Peyer's patch (tissue), 4 donors: ENCODE data around the gene PALMD. TPM values are rescaled to one million over a fixed set of nuclear protein-coding genes. Genes with fewer than 3 reads are reported as not detected.

Source experiments
- DNase-seq, 3 donors: peaks; one replicate each; pipeline ENCODE4 v3.0.0-alpha.2; 2017 to 2019
- H3K27ac ChIP-seq, 4 donors: fragments of 200-600 bp; sonication (generic); one replicate each; pipeline ENCODE4 v1.5.1; 2016 to 2019
- H3K27me3 ChIP-seq, 2 donors: fragments of 200-600 bp; sonication (generic); one replicate each; pipeline ENCODE4 v1.5.1; 2019
- H3K36me3 ChIP-seq, 3 donors: fragments of 200-600 bp; sonication (generic); one replicate each; pipeline ENCODE4 v1.5.1; 2016 to 2019
- H3K4me1 ChIP-seq, 4 donors: fragments of 200-600 bp; sonication (generic); one replicate each; pipeline ENCODE4 v1.5.1; 2016 to 2019
- H3K4me3 ChIP-seq, 4 donors: fragments of 200-600 bp; sonication (generic); 1 replicate in 3 of 4; 2 replicates in 1 of 4; pipeline ENCODE4 v1.5.1; 2016 to 2019; ENCODE audit warnings: mild to moderate bottlenecking in 1 of 4
- H3K9me3 ChIP-seq, 4 donors: fragments of 200-600 bp; sonication (generic); one replicate each; pipeline ENCODE4 v1.5.1; 2016 to 2019; ENCODE audit warnings: mild to moderate bottlenecking in 1 of 4
- CTCF ChIP-seq, 6 experiments: fragments of 450-650 bp in 4 of 6; fragments of 200-600 bp in 2 of 6; sonication (generic) in 1 of 6; IDR thresholded peaks; one replicate each; pipeline ENCODE4 v1.5.1; 2017 to 2019; ENCODE audit warnings: antibody characterized with exemption in 6 of 6, mild to moderate bottlenecking in 3 of 6, moderate library complexity in 1 of 6
- POLR2A ChIP-seq, 2 donors: fragments of 450-650 bp; IDR thresholded peaks; one replicate each; pipeline ENCODE4 v1.5.1; 2017; ENCODE audit warnings: antibody characterized with exemption in 2 of 2, mild to moderate bottlenecking in 2 of 2, moderate library complexity in 2 of 2
- total RNA-seq, 4 donors: library from RNA; depleted of rRNA; stranded (reverse); fragments of >200 nt; gene quantifications; one replicate each; pipeline ENCODE4 v1.1.0, GENCODE V29; 2016

PALMD gene
- total RNA-seq, 4 donors from 2014 or later: 4.0 to 13.2 (median 5.9) TPM

DNA sequence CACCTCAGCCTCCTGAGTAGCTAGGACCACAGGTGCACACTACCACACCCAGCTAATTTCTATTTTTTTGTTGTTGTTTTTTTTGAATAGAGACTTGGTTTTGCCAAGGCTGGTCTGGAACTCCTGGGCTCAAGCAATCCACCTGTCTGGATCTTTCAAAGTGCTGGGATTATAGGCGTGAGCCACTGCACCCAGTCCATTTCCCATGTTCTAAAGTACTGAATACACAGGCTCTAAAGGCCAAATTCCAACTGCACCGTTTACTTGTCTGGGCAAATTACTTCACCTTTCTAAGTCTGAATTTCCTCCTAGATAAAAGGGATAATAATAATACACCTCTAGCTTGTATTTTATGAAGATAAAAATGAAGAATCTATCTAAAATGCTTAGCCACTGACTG, 80.9 kb downstream of the PALMD start:
- H3K4me1 ChIP-seq: peaks cover 0 to 4% (median 0%) of the 10 kb centered on the region in 4 donors
- H3K27ac ChIP-seq: no peak overlapping the region
- H3K27me3 ChIP-seq: no peaks in the 10 kb centered on the region

DNA sequence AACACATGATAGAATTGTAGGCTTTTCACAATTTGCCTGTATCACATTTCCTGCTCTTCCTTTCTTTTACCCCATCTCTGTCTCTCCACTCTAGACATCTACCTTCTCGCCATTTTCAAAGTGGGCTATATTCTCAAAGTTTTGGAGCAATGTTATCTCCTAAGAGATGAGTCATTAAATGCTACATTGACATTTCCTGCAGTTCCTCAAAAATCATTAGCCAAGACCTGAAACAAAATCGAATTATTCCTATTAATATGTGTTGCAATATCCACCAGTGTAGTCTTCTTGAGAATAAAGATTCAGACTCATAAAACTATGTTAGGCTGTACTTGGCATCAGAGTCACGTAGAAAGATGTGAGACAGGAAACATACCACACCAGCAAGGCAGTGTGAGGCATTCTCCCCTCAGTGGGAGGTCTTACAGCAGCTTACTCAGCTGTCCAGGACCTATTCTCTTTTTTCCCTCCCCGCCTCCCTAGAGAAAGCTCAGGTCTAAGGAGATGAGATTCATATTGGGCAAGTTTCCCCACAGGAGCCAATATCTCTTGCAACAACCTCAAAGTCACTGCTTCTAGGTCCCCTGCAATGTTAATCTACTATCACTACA, 81.8 kb downstream of the PALMD start:
- Histone ChIP-seq H3K4me3 (no peak overlapping the region), H3K9me3 (no peaks in the 10 kb centered on the region), H3K27me3 (no peaks in the 10 kb centered on the region), H3K27ac (no peak overlapping the region), H3K4me1 (peaks cover 0 to 4% (median 0%) of the 10 kb centered on the region in 4 donors), H3K36me3 (no peaks in the 10 kb centered on the region)
- DNase-seq: no peak
- TF ChIP-seq POLR2A (IDR thresholded peaks at IDR 0.05) (no peak), CTCF (IDR thresholded peaks at IDR 0.05) (no peak)

More for the DNA sequence above, 80.9 kb downstream of the PALMD start:
- no peak for DNase-seq
- H3K4me3 ChIP-seq: no peak overlapping the region
- no peaks in the 10 kb centered on the region for H3K9me3 ChIP-seq
- H3K36me3 ChIP-seq: no peaks in the 10 kb centered on the region
- TF ChIP-seq POLR2A (IDR thresholded peaks at IDR 0.05) (no peak), CTCF (IDR thresholded peaks at IDR 0.05) (no peak)

GRCh38 chr1:99728494-99729235, 82.8 kb downstream of the PALMD start:
- H3K27ac ChIP-seq: no peak overlapping the region
- TF ChIP-seq POLR2A (IDR thresholded peaks at IDR 0.05) (no peak), CTCF (IDR thresholded peaks at IDR 0.05) (peak in 5 of 6 experiments; percentile 27 to 50 (median 38))
- no peak for DNase-seq
- no peak overlapping the region for H3K4me3 ChIP-seq
- H3K9me3 ChIP-seq: no peaks in the 10 kb centered on the region
- no peaks in the 10 kb centered on the region for H3K36me3 ChIP-seq
- H3K27me3 ChIP-seq: no peaks in the 10 kb centered on the region
- H3K4me1 ChIP-seq: peaks cover 0 to 4% (median 0%) of the 10 kb centered on the region in 4 donors

- H3K36me3 ChIP-seq: no peaks in the 10 kb centered on the region
- peaks cover 0 to 3% (median 0%) of the 10 kb centered on the region in 4 donors for H3K4me1 ChIP-seq
- no peak overlapping the region for H3K4me3 ChIP-seq
- TF ChIP-seq CTCF (IDR thresholded peaks at IDR 0.05) (no peak), POLR2A (IDR thresholded peaks at IDR 0.05) (no peak)
- DNase-seq: no peak
- no peaks in the 10 kb centered on the region for H3K27me3 ChIP-seq
- no peak overlapping the region for H3K27ac ChIP-seq
- no peaks in the 10 kb centered on the region for H3K9me3 ChIP-seq
These were observed 85.5 kb downstream of the PALMD start for GRCh38 chr1:99731384-99731783.

GRCh38 chr1:99735852-99736251, 89.9 kb downstream of the PALMD start:
- Histone ChIP-seq H3K4me1 (no peaks in the 10 kb centered on the region), H3K36me3 (peaks cover 0 to 4% (median 0%) of the 10 kb centered on the region in 3 donors), H3K27ac (no peak overlapping the region), H3K27me3 (no peaks in the 10 kb centered on the region), H3K9me3 (no peaks in the 10 kb centered on the region), H3K4me3 (no peak overlapping the region)
- TF ChIP-seq CTCF (IDR thresholded peaks at IDR 0.05) (no peak), POLR2A (IDR thresholded peaks at IDR 0.05) (no peak)
- DNase-seq: no peak
